ENCODE results near the gene ARHGAP23. TPM values are rescaled to one million over a fixed set of nuclear protein-coding genes. Genes with fewer than 3 reads are reported as not detected.
"Not testable (repeated sequence)": the region's sequence is repeated elsewhere in the genome, so short reads cannot be mapped to it uniquely, and the experiment has no call there.

The ARHGAP23 gene
- total and polyA plus RNA-seq, 3 experiments from 2014 or later: 0.48 to 1.0 TPM; not detected in 1

GRCh38 chr17:38484242-38485145, 56.2 kb downstream of the ARHGAP23 start:
- H3K27me3 ChIP-seq (ENCODE audit: insufficient read depth, low read length, poor library complexity, severe bottlenecking); H3K36me3 Mint-ChIP-seq; H3K9me3 ChIP-seq (ENCODE audit: low read length); H3K9me3 Mint-ChIP-seq; H3K4me1 ChIP-seq (ENCODE audit: insufficient read depth, low read length); H3K36me3 ChIP-seq (ENCODE audit: insufficient read depth, low read length); POLR2A ChIA-PET; H3K27ac ChIP-seq (ENCODE audit: low read depth, low read length); H3K4me3 ChIP-seq (ENCODE audit: low read length): not testable (repeated sequence)
- peak overlapping the region in 5 of 8 donors; percentile 8 to 88 (median 53) for H3K27ac Mint-ChIP-seq
- peaks cover 5 to 16% of the 10 kb centered on the region in 2 donors for H3K27me3 Mint-ChIP-seq
- peak overlapping the region in 4 of 7 donors; percentile 40 to 74 (median 60) for H3K4me3 Mint-ChIP-seq
- DNase-seq: peak; percentile 26 to 64 (median 37)
- peaks cover 10 to 14% (median 12%) of the 10 kb centered on the region in 3 donors for H3K4me1 Mint-ChIP-seq
- CTCF ChIA-PET: interaction anchor here (1.5 kb wide), 1 partner anchor 41 kb away, joined by 4 read pairs; no protein-coding TSS in a partner anchor

GRCh38 chr17:38485146-38485468, 56.8 kb downstream of the ARHGAP23 start:
- DNase-seq: no peak
- Mint-ChIP-seq H3K27ac (peak overlapping the region in 5 of 8 donors; percentile 8 to 84 (median 69)), H3K27me3 (peaks cover 5 to 21% of the 10 kb centered on the region in 2 donors), H3K36me3 (no peaks in the 10 kb centered on the region), H3K4me1 (peaks cover 10 to 14% (median 12%) of the 10 kb centered on the region in 3 donors), H3K4me3 (peak overlapping the region in 4 of 7 donors; percentile 27 to 61 (median 50)), H3K9me3 (no peaks in the 10 kb centered on the region)
- Histone ChIP-seq H3K4me3 (ENCODE audit: low read length) (no peak overlapping the region), H3K4me1 (ENCODE audit: insufficient read depth, low read length) (no peaks in the 10 kb centered on the region), H3K27ac (ENCODE audit: low read depth, low read length) (no peak overlapping the region), H3K9me3 (ENCODE audit: low read length) (no peaks in the 10 kb centered on the region), H3K36me3 (ENCODE audit: insufficient read depth, low read length) (no peaks in the 10 kb centered on the region), H3K27me3 (ENCODE audit: insufficient read depth, low read length, poor library complexity, severe bottlenecking) (no peaks in the 10 kb centered on the region)
- CTCF ChIA-PET: interaction anchor here (1.5 kb wide), 1 partner anchor 41 kb away, joined by 4 read pairs; no protein-coding TSS in a partner anchor
- POLR2A ChIA-PET: no interaction called here

GRCh38 chr17:38485681-38486298, 57.5 kb downstream of the ARHGAP23 start:
- POLR2A ChIA-PET; H3K9me3 ChIP-seq (ENCODE audit: low read length); H3K27me3 ChIP-seq (ENCODE audit: insufficient read depth, low read length, poor library complexity, severe bottlenecking); H3K4me1 ChIP-seq (ENCODE audit: insufficient read depth, low read length); H3K9me3 Mint-ChIP-seq; H3K4me3 ChIP-seq (ENCODE audit: low read length); H3K36me3 ChIP-seq (ENCODE audit: insufficient read depth, low read length); H3K36me3 Mint-ChIP-seq; H3K27ac ChIP-seq (ENCODE audit: low read depth, low read length): not testable (repeated sequence)
- Mint-ChIP-seq H3K4me1 (peaks cover 10 to 14% (median 12%) of the 10 kb centered on the region in 3 donors), H3K4me3 (peak overlapping the region in 5 of 7 donors; percentile 10 to 74 (median 59)), H3K27me3 (peaks cover 5 to 21% of the 10 kb centered on the region in 2 donors), H3K27ac (peak overlapping the region in 3 of 8 donors; percentile 69 to 84 (median 81))
- peak in 2 of 5 donors; percentile 8 to 16 for DNase-seq
- CTCF ChIA-PET: interaction anchor here (1.5 kb wide), 1 partner anchor 42 kb away, joined by 4 read pairs; no protein-coding TSS in a partner anchor

GRCh38 chr17:38489774-38490173, 61.5 kb downstream of the ARHGAP23 start:
- H3K27ac ChIP-seq (ENCODE audit: low read depth, low read length); H3K9me3 Mint-ChIP-seq; H3K9me3 ChIP-seq (ENCODE audit: low read length); POLR2A ChIA-PET; CTCF ChIA-PET; H3K36me3 Mint-ChIP-seq; H3K4me3 Mint-ChIP-seq; H3K4me3 ChIP-seq (ENCODE audit: low read length); H3K27me3 ChIP-seq (ENCODE audit: insufficient read depth, low read length, poor library complexity, severe bottlenecking); H3K36me3 ChIP-seq (ENCODE audit: insufficient read depth, low read length); DNase-seq; H3K4me1 ChIP-seq (ENCODE audit: insufficient read depth, low read length): not testable (repeated sequence)
- Mint-ChIP-seq H3K27me3 (peaks cover 9 to 29% of the 10 kb centered on the region in 2 donors), H3K4me1 (peaks cover 12 to 16% (median 13%) of the 10 kb centered on the region in 3 donors), H3K27ac (peak overlapping the region in 2 of 8 donors; percentile 58 to 67)

GRCh38 chr17:38491346-38492066, 63.2 kb downstream of the ARHGAP23 start:
- CTCF ChIA-PET: interaction anchor here (0.9 to 1.1 kb wide), 2 partner anchors 175 to 177 kb away, joined by 4 to 5 read pairs; no protein-coding TSS in a partner anchor
- DNase-seq; H3K27ac ChIP-seq (ENCODE audit: low read depth, low read length); POLR2A ChIA-PET; H3K36me3 ChIP-seq (ENCODE audit: insufficient read depth, low read length); H3K9me3 Mint-ChIP-seq; H3K4me1 Mint-ChIP-seq; H3K4me1 ChIP-seq (ENCODE audit: insufficient read depth, low read length); H3K9me3 ChIP-seq (ENCODE audit: low read length); H3K4me3 Mint-ChIP-seq; H3K27me3 ChIP-seq (ENCODE audit: insufficient read depth, low read length, poor library complexity, severe bottlenecking); H3K36me3 Mint-ChIP-seq; H3K27ac Mint-ChIP-seq; H3K4me3 ChIP-seq (ENCODE audit: low read length): not testable (repeated sequence)
- H3K27me3 Mint-ChIP-seq: peaks cover 8 to 21% of the 10 kb centered on the region in 2 donors

- H3K36me3 Mint-ChIP-seq; POLR2A ChIA-PET; H3K4me3 ChIP-seq (ENCODE audit: low read length); H3K4me1 Mint-ChIP-seq; H3K27me3 ChIP-seq (ENCODE audit: insufficient read depth, low read length, poor library complexity, severe bottlenecking); H3K4me3 Mint-ChIP-seq; H3K9me3 Mint-ChIP-seq; H3K27ac ChIP-seq (ENCODE audit: low read depth, low read length); H3K27ac Mint-ChIP-seq; H3K36me3 ChIP-seq (ENCODE audit: insufficient read depth, low read length); H3K9me3 ChIP-seq (ENCODE audit: low read length); H3K4me1 ChIP-seq (ENCODE audit: insufficient read depth, low read length): not testable (repeated sequence)
- CTCF ChIA-PET: interaction anchor here (0.9 to 1.3 kb wide), 3 partner anchors 89 to 175 kb away, joined by 3 to 5 read pairs (median 3); no protein-coding TSS in a partner anchor
- peak; percentile 76 to 89 (median 81) for DNase-seq
- peaks cover 6 to 16% of the 10 kb centered on the region in 2 donors for H3K27me3 Mint-ChIP-seq
Measured at GRCh38 chr17:38492067-38493040, 64.1 kb downstream of the ARHGAP23 start.

- peaks cover 6 to 15% of the 10 kb centered on the region in 2 donors for H3K27me3 Mint-ChIP-seq
- H3K4me1 ChIP-seq (ENCODE audit: insufficient read depth, low read length); H3K36me3 Mint-ChIP-seq; H3K27ac ChIP-seq (ENCODE audit: low read depth, low read length); H3K4me3 Mint-ChIP-seq; H3K9me3 Mint-ChIP-seq; H3K27me3 ChIP-seq (ENCODE audit: insufficient read depth, low read length, poor library complexity, severe bottlenecking); DNase-seq; H3K27ac Mint-ChIP-seq; H3K4me1 Mint-ChIP-seq; H3K4me3 ChIP-seq (ENCODE audit: low read length); H3K36me3 ChIP-seq (ENCODE audit: insufficient read depth, low read length); CTCF ChIA-PET; H3K9me3 ChIP-seq (ENCODE audit: low read length); POLR2A ChIA-PET: not testable (repeated sequence)
Measured at GRCh38 chr17:38494152-38494551, 65.9 kb downstream of the ARHGAP23 start.

All from CD8-positive, alpha-beta memory T cell (primary cell).